H1 (cell line): ENCODE results near the gene RDH16. TPM values are rescaled to one million over a fixed set of nuclear protein-coding genes. Genes with fewer than 3 reads are reported as not detected.

Experiments used
- CTCF ChIA-PET: fragments of 300-600 bp; sonication (Branson Sonifier 250); formaldehyde crosslinking; loops from one replicate; lab custom pipeline; 2021; ENCODE audit not compliant: partially characterized antibody; lab: Charles Lee
- POLR2A ChIA-PET: fragments of 300-600 bp; sonication (Branson Sonifier 250); formaldehyde crosslinking; loops from one replicate; lab custom pipeline; 2021; ENCODE audit warnings: inconsistent platforms; ENCODE audit not compliant: partially characterized antibody; lab: Charles Lee
- DNase-seq, 2 experiments: peaks; one replicate each; pipeline versions ENCODE4 v3.0.0 to v3.0.0-alpha.2; 2010 to 2022; ENCODE audit warnings: low spot score in 2 of 2, low read depth in 1 of 2, mixed read lengths in 1 of 2
- FAIRE-seq: peaks from 2 replicates; lab custom pipeline; 2011; peaks lifted over from hg19 to GRCh38; lab: Jason Lieb, UNC
- H2AFZ ChIP-seq: 2 replicates; pipeline ENCODE4 v1.8.1; 2012; ENCODE audit warnings: low read length, inconsistent platforms
- H2AK5ac ChIP-seq: 2 replicates; pipeline ENCODE4 v1.6.1; 2013; ENCODE audit warnings: low read depth, low read length
- H2BK120ac ChIP-seq: replicated peaks from 2 replicates; pipeline ENCODE3; 2013; ENCODE audit warnings: low read depth, low read length, inconsistent platforms
- H2BK12ac ChIP-seq: 2 replicates; pipeline ENCODE4 v1.6.1; 2013; ENCODE audit warnings: low read depth, low read length
- H2BK15ac ChIP-seq: 2 replicates; pipeline ENCODE4 v1.6.1; 2013; ENCODE audit warnings: low read length
- H2BK20ac ChIP-seq: 2 replicates; pipeline ENCODE4 v1.6.1; 2013; ENCODE audit warnings: low read length
- H2BK5ac ChIP-seq: 2 replicates; pipeline ENCODE4 v1.6.1; 2013; ENCODE audit warnings: low read depth, low read length
- H3K14ac ChIP-seq: 2 replicates; pipeline ENCODE4 v1.6.1; 2013; ENCODE audit warnings: inconsistent platforms; ENCODE audit not compliant: insufficient read length
- H3K18ac ChIP-seq: 2 replicates; pipeline ENCODE4 v1.6.1; 2013; ENCODE audit warnings: low read length; ENCODE audit errors: extremely low read depth
- H3K23ac ChIP-seq: 2 replicates; pipeline ENCODE4 v1.6.1; 2013; ENCODE audit warnings: inconsistent platforms; ENCODE audit not compliant: insufficient read length
- H3K23me2 ChIP-seq: 2 replicates; pipeline ENCODE4 v1.6.1; 2013; ENCODE audit warnings: low read depth, low read length
- H3K27ac ChIP-seq: 2 replicates; pipeline ENCODE4 v1.6.1; 2011; ENCODE audit warnings: low read depth, low read length, inconsistent platforms
- H3K27me3 ChIP-seq, 4 experiments: replicated peaks in 1 of 4; 1 replicate in 1 of 4; 2 replicates in 3 of 4; pipeline versions ENCODE4 v1.6.1 to v1.8.1; 2011 to 2013; ENCODE audit warnings: low read length in 3 of 4, mild to moderate bottlenecking in 3 of 4, inconsistent platforms in 2 of 4, mixed read lengths in 2 of 4, moderate library complexity in 1 of 4; ENCODE audit not compliant: control insufficient read depth in 3 of 4, insufficient read depth in 3 of 4; ENCODE audit errors: extremely low read depth in 1 of 4
- H3K36me3 ChIP-seq, 4 experiments: 2 replicates each; pipeline versions ENCODE4 v1.6.1 to v1.8.1; 2011 to 2013; ENCODE audit warnings: mild to moderate bottlenecking in 4 of 4, low read length in 3 of 4, moderate library complexity in 2 of 4, control low read depth in 1 of 4, inconsistent platforms in 1 of 4; ENCODE audit not compliant: insufficient read depth in 4 of 4, control insufficient read depth in 2 of 4
- H3K4ac ChIP-seq: replicated peaks from 2 replicates; pipeline ENCODE3; 2013; ENCODE audit warnings: low read length, low read depth, mixed read lengths, inconsistent platforms; ENCODE audit not compliant: insufficient read length
- H3K4me1 ChIP-seq, 4 experiments: replicated peaks in 1 of 4; 1 replicate in 1 of 4; 2 replicates in 3 of 4; pipeline versions ENCODE4 v1.6.1 to v1.8.1; 2011 to 2013; ENCODE audit warnings: low read length in 3 of 4, inconsistent platforms in 2 of 4, mixed read lengths in 1 of 4; ENCODE audit not compliant: insufficient read depth in 4 of 4, control insufficient read depth in 3 of 4
- H3K4me2 ChIP-seq, 2 experiments: 2 replicates each; pipeline versions ENCODE4 v1.6.1 to v1.8.1; 2011 to 2013; ENCODE audit warnings: low read depth in 2 of 2, low read length in 2 of 2, control low read depth in 1 of 2, inconsistent platforms in 1 of 2, mild to moderate bottlenecking in 1 of 2; ENCODE audit not compliant: insufficient read depth in 1 of 2
- H3K4me3 ChIP-seq, 4 experiments: fragments of 200-600, 300-600 bp in 1 of 4; sonication (generic), shearing (Covaris generic), sonication (Bioruptor Twin) in 1 of 4; 2 replicates each; pipeline versions ENCODE4 v1.5.1 to v1.8.1; 2011 to 2016; ENCODE audit warnings: low read length in 4 of 4, low read depth in 3 of 4, control low read depth in 2 of 4, inconsistent platforms in 2 of 4, mild to moderate bottlenecking in 2 of 4, mixed read lengths in 1 of 4, moderate library complexity in 1 of 4; ENCODE audit not compliant: insufficient read depth in 2 of 4; ENCODE audit errors: extremely low read depth in 1 of 4
- H3K56ac ChIP-seq: replicated peaks from 2 replicates; pipeline ENCODE3; 2013; ENCODE audit warnings: low read depth, mild to moderate bottlenecking, mixed read lengths, low read length, inconsistent platforms; ENCODE audit not compliant: insufficient read length
- H3K79me1 ChIP-seq: 2 replicates; pipeline ENCODE4 v1.6.1; 2013; ENCODE audit warnings: low read depth, low read length, control low read depth
- H3K79me2 ChIP-seq, 2 experiments: 2 replicates each; pipeline versions ENCODE4 v1.6.1 to v1.8.1; 2012 to 2013; ENCODE audit warnings: low read length in 2 of 2, mild to moderate bottlenecking in 2 of 2, inconsistent platforms in 1 of 2; ENCODE audit not compliant: insufficient read depth in 2 of 2, control insufficient read depth in 1 of 2
- H3K9ac ChIP-seq, 4 experiments: replicated peaks in 1 of 4; 1 replicate in 1 of 4; 2 replicates in 3 of 4; pipeline versions ENCODE4 v1.6.1 to v1.8.1; 2011 to 2013; ENCODE audit warnings: low read depth in 3 of 4, low read length in 3 of 4, control low read depth in 2 of 4, mild to moderate bottlenecking in 2 of 4, moderate library complexity in 2 of 4, inconsistent platforms in 1 of 4; ENCODE audit errors: extremely low read depth in 1 of 4
- H3K9me3 ChIP-seq, 2 experiments: 2 replicates each; pipeline versions ENCODE4 v1.6.1 to v1.8.1; 2012 to 2013; ENCODE audit warnings: mild to moderate bottlenecking in 2 of 2, moderate library complexity in 2 of 2, control low read depth in 1 of 2, inconsistent platforms in 1 of 2, low read depth in 1 of 2, low read length in 1 of 2, mixed read lengths in 1 of 2; ENCODE audit not compliant: insufficient read depth in 2 of 2
- H4K20me1 ChIP-seq, 2 experiments: replicated peaks in 1 of 2; 2 replicates each; pipeline versions ENCODE3 to v1.8.1; 2011 to 2013; ENCODE audit warnings: inconsistent platforms in 2 of 2, low read length in 2 of 2, mild to moderate bottlenecking in 1 of 2; ENCODE audit not compliant: insufficient read depth in 2 of 2, control insufficient read depth in 1 of 2
- H4K5ac ChIP-seq: 2 replicates; pipeline ENCODE4 v1.6.1; 2013; ENCODE audit warnings: low read length, low read depth, mixed read lengths, inconsistent platforms; ENCODE audit not compliant: insufficient read length
- H4K8ac ChIP-seq: 2 replicates; pipeline ENCODE4 v1.8.0; 2013; ENCODE audit warnings: mild to moderate bottlenecking, moderate library complexity, low read length, inconsistent platforms; ENCODE audit not compliant: insufficient read depth; ENCODE audit errors: extremely low read depth
- H4K91ac ChIP-seq: replicated peaks from 2 replicates; pipeline ENCODE3; 2013; ENCODE audit warnings: low read length, mixed read lengths, inconsistent platforms; ENCODE audit not compliant: insufficient read length
- CHD1 ChIP-seq: IDR thresholded peaks from 2 replicates; pipeline ENCODE4 v1.6.1; 2012; ENCODE audit warnings: low read depth, low read length, improper control_type of control experiment
- EP300 ChIP-seq, 2 experiments: IDR thresholded peaks; 1 replicate in 1 of 2; 2 replicates in 1 of 2; pipeline ENCODE4 v1.6.1; 2011 to 2012; ENCODE audit warnings: low read depth in 2 of 2, low read length in 2 of 2, mild to moderate bottlenecking in 2 of 2, borderline replicate concordance in 1 of 2, inconsistent platforms in 1 of 2, moderate library complexity in 1 of 2
- KDM5A ChIP-seq: fragments of 200-600 bp; IDR thresholded peaks from 2 replicates; pipeline ENCODE4 v1.7.1; 2012; ENCODE audit warnings: mild to moderate bottlenecking, low read length, inconsistent platforms, mixed read lengths
- RAD21 ChIP-seq, 2 experiments: IDR thresholded peaks in 1 of 2; conservative IDR thresholded peaks in 1 of 2; 2 replicates each; pipeline ENCODE4 v1.6.1; 2011; ENCODE audit warnings: low read depth in 2 of 2, low read length in 2 of 2, improper control_type of control experiment in 1 of 2, inconsistent platforms in 1 of 2, mild to moderate bottlenecking in 1 of 2, moderate library complexity in 1 of 2
- SP4 ChIP-seq: IDR thresholded peaks from 2 replicates; pipeline ENCODE4 v1.6.1; 2012; ENCODE audit warnings: low read length, inconsistent platforms
- SRF ChIP-seq: IDR thresholded peaks from 2 replicates; pipeline ENCODE4 v1.6.1; 2011; ENCODE audit warnings: mild to moderate bottlenecking, low read depth, low read length, moderate library complexity
- WGBS, 2 experiments: shearing (Covaris generic) in 1 of 2; methylation state at CpG; one replicate each; pipeline versions ENCODE4 v1.1.6 to v1.1.7; 2013 to 2015; ENCODE audit warnings: low lambda C conversion rate in 2 of 2, mixed read lengths in 2 of 2, inconsistent platforms in 1 of 2, low coverage in 1 of 2, missing lambda C conversion rate in 1 of 2; ENCODE audit not compliant: insufficient replicate concordance in 2 of 2, insufficient coverage in 1 of 2, insufficient read length in 1 of 2; ENCODE audit errors: extremely low coverage in 1 of 2, missing lambda C conversion rate in 1 of 2; 5-methylcytosine and 5-hydroxymethylcytosine counted together
- polyA plus RNA-seq, 7 experiments: library from polyadenylated mRNA; depleted of rRNA in 3 of 7; stranded (reverse) in 5 of 7; unstranded in 2 of 7; fragments of >200 nt in 5 of 7; fragments of 200-250 nt in 2 of 7; gene quantifications; 1 replicate in 5 of 7; 2 replicates in 1 of 7; 4 replicates in 1 of 7; pipeline versions ENCODE4 v1.2.1 to v1.2.3, GENCODE V29; 2011 to 2013; ENCODE audit warnings: missing spikeins in 2 of 7, mixed read lengths in 2 of 7
- total RNA-seq: library from RNA; stranded (reverse); fragmentation: NEBNext Ultra II Directional; extraction: Animal tissue kit (Norgen Biotek cat#: 25700); gene quantifications from 2 replicates; pipeline ENCODE4 v1.2.1, GENCODE V29; 2021
- TF ChIP-seq, protein P1 (sequence below), 3 experiments: IDR thresholded peaks; 1 replicate in 2 of 3; 2 replicates in 1 of 3; pipeline versions ENCODE4 v1.5.1 to v1.6.1; 2011; ENCODE audit warnings: low read length in 3 of 3, mild to moderate bottlenecking in 3 of 3, inconsistent platforms in 2 of 3, low read depth in 1 of 3, moderate library complexity in 1 of 3; ENCODE audit not compliant: insufficient read depth in 1 of 3; ENCODE audit errors: control extremely low read depth in 1 of 3

The RDH16 gene
- total and polyA plus RNA-seq, 2 of the 8 experiments (the other 6 are each of a cell fraction or from before 2014, with no cell fraction given) = 0.30 to 0.79 TPM

- peaks cover 3 to 6% of the 10 kb centered on the region in 2 experiments; a peak in 2 of 4 replicates for H3K9me3 ChIP-seq
- no peak overlapping the region for H2BK5ac ChIP-seq
- H3K9ac ChIP-seq = no peak overlapping the region
- no peak overlapping the region for H3K56ac ChIP-seq
- no peak overlapping the region for H3K14ac ChIP-seq
- no peaks in the 10 kb centered on the region for H3K36me3 ChIP-seq
- H3K4ac ChIP-seq = no peak overlapping the region
- H2AFZ ChIP-seq = no peak overlapping the region
- H3K23me2 ChIP-seq = no peaks in the 10 kb centered on the region
- H3K79me1 ChIP-seq = no peaks in the 10 kb centered on the region
- H2BK12ac ChIP-seq = no peak overlapping the region
- H4K20me1 ChIP-seq = no peaks in the 10 kb centered on the region
- no peak overlapping the region for H3K27ac ChIP-seq
- H3K23ac ChIP-seq = no peak overlapping the region
- H2BK20ac ChIP-seq = no peak overlapping the region
- no peak overlapping the region for H3K4me2 ChIP-seq
- H2AK5ac ChIP-seq = no peak overlapping the region
- DNase-seq (peak in 1 of 2 experiments; percentile 37), FAIRE-seq (no peak)
- H2BK15ac ChIP-seq = no peak overlapping the region
- H4K5ac ChIP-seq = no peak overlapping the region
- no peak overlapping the region for H3K18ac ChIP-seq
- H4K8ac ChIP-seq = no peak overlapping the region
- no peaks in the 10 kb centered on the region for H3K4me1 ChIP-seq
- ChIA-PET POLR2A (no interaction called here), CTCF (interaction anchor here (0.6 to 2.2 kb wide), 7 partner anchors 11 to 919 kb away, joined by 3 to 9 read pairs (median 3); no protein-coding TSS in a partner anchor)
- no peak overlapping the region for H2BK120ac ChIP-seq
- no peak overlapping the region for H4K91ac ChIP-seq
- TF ChIP-seq CHD1 (no peak), SRF (no peak), EP300 (IDR thresholded peaks at IDR 0.05; ENCODE audit: borderline replicate concordance in 1 of 2, low read depth in 2 of 2, low read length in 2 of 2) (no peak), SP4 (no peak), RAD21 (IDR thresholded peaks at IDR 0.05 in 1 of 2, conservative IDR thresholded peaks at IDR 0.05 in 1 of 2; ENCODE audit: low read depth in 2 of 2, low read length in 2 of 2) (peak; percentile 46 to 59), KDM5A (no peak)
- TF ChIP-seq, protein P1, sequence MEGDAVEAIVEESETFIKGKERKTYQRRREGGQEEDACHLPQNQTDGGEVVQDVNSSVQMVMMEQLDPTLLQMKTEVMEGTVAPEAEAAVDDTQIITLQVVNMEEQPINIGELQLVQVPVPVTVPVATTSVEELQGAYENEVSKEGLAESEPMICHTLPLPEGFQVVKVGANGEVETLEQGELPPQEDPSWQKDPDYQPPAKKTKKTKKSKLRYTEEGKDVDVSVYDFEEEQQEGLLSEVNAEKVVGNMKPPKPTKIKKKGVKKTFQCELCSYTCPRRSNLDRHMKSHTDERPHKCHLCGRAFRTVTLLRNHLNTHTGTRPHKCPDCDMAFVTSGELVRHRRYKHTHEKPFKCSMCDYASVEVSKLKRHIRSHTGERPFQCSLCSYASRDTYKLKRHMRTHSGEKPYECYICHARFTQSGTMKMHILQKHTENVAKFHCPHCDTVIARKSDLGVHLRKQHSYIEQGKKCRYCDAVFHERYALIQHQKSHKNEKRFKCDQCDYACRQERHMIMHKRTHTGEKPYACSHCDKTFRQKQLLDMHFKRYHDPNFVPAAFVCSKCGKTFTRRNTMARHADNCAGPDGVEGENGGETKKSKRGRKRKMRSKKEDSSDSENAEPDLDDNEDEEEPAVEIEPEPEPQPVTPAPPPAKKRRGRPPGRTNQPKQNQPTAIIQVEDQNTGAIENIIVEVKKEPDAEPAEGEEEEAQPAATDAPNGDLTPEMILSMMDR (IDR thresholded peaks at IDR 0.05; ENCODE audit: control extremely low read depth in 1 of 3, insufficient read depth in 1 of 3, low read depth in 1 of 3, low read length in 3 of 3) = peak in 2 of 3 experiments; percentile 22 to 28; a peak in 2 of 4 replicates
- WGBS, 2 experiments = 86% methylated on average over 6 of the region's 6 CpGs; no CpG with 5 or more reads in 1 of the 2 experiments
- H3K79me2 ChIP-seq = no peaks in the 10 kb centered on the region
- no peak overlapping the region for H3K4me3 ChIP-seq
- no peaks in the 10 kb centered on the region for H3K27me3 ChIP-seq
These were observed 9.6 kb downstream of the RDH16 start for GRCh38 chr12:56947633-56948456.
